HUES6 (cell line): Measurements from ENCODE around the gene KIAA0825.

Experiments
- H3K27ac ChIP-seq: 2 replicates; pipeline ENCODE4 v1.7.0; 2013; ENCODE audit warnings: low read depth, mild to moderate bottlenecking, low read length, inconsistent platforms
- H3K27me3 ChIP-seq: 2 replicates; pipeline ENCODE4 v1.6.1; 2013; ENCODE audit warnings: low read length; ENCODE audit not compliant: control insufficient read depth, insufficient read depth
- H3K36me3 ChIP-seq: 2 replicates; pipeline ENCODE4 v1.6.1; 2013; ENCODE audit warnings: low read length; ENCODE audit not compliant: control insufficient read depth, insufficient read depth
- H3K4me1 ChIP-seq: 2 replicates; pipeline ENCODE4 v1.6.1; 2013; ENCODE audit warnings: low read length; ENCODE audit not compliant: control insufficient read depth, insufficient read depth
- H3K4me3 ChIP-seq: 2 replicates; pipeline ENCODE4 v1.5.1; 2013; ENCODE audit warnings: low read depth, low read length
- H3K9ac ChIP-seq: one replicate; pipeline ENCODE4 v1.6.1; 2013; ENCODE audit warnings: mild to moderate bottlenecking, low read length
- H3K9me3 ChIP-seq: 2 replicates; pipeline ENCODE4 v1.6.1; 2013; ENCODE audit warnings: low read depth, low read length; ENCODE audit not compliant: control insufficient read depth, insufficient read depth

KIAA0825 gene

GRCh38 chr5:94403483-94403882 is 214.9 kb downstream of the KIAA0825 start:
- H3K4me3 ChIP-seq: no peak overlapping the region
- peaks cover 8% of the 10 kb centered on the region for H3K4me1 ChIP-seq
- H3K36me3 ChIP-seq: no peaks in the 10 kb centered on the region
- no peak overlapping the region for H3K27ac ChIP-seq
- H3K9ac ChIP-seq: no peak overlapping the region
- H3K27me3 ChIP-seq: no peaks in the 10 kb centered on the region
- no peaks in the 10 kb centered on the region for H3K9me3 ChIP-seq

- H3K4me3 ChIP-seq: no peak overlapping the region
- H3K9ac ChIP-seq: no peak overlapping the region
- no peaks in the 10 kb centered on the region for H3K36me3 ChIP-seq
- no peak overlapping the region for H3K27ac ChIP-seq
- H3K9me3 ChIP-seq: no peaks in the 10 kb centered on the region
- H3K27me3 ChIP-seq: no peaks in the 10 kb centered on the region
- H3K4me1 ChIP-seq: peaks cover 9% of the 10 kb centered on the region
Measured at GRCh38 chr5:94402096-94402495, 216.3 kb downstream of the KIAA0825 start.

- H3K4me1 ChIP-seq: peaks cover 12% of the 10 kb centered on the region
Measured at GRCh38 chr5:94397508-94397907, 220.9 kb downstream of the KIAA0825 start.

GRCh38 chr5:94396687-94397086 is 221.7 kb downstream of the KIAA0825 start:
- Histone ChIP-seq H3K36me3 (no peaks in the 10 kb centered on the region), H3K27ac (no peak overlapping the region)

More at GRCh38 chr5:94397508-94397907, 220.9 kb downstream of the KIAA0825 start:
- Histone ChIP-seq H3K9ac (no peak overlapping the region), H3K27ac (no peak overlapping the region), H3K36me3 (no peaks in the 10 kb centered on the region), H3K27me3 (no peaks in the 10 kb centered on the region), H3K9me3 (no peaks in the 10 kb centered on the region), H3K4me3 (no peak overlapping the region)

DNA sequence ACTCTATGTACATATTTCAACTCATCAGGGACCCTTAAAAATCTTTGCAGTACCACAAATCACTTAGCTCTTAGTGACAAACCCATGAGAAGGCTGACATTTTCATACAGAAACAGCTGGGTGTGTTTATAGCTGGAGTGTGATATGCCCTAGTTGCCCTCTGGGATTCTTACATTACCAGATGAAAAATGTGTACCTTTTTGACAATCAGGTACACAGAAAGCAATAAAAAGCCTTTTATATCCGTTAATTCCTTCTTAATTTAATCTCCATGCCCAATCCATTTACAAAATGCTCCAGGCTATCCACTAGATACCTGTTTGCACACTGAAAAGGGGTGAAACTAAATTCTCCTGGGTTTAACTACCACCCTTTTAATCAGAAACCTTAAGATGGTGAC is 222.9 kb downstream of the KIAA0825 start:
- no peaks in the 10 kb centered on the region for H3K36me3 ChIP-seq
- no peaks in the 10 kb centered on the region for H3K27me3 ChIP-seq
- H3K9ac ChIP-seq: no peak overlapping the region
- no peaks in the 10 kb centered on the region for H3K9me3 ChIP-seq
- H3K4me3 ChIP-seq: no peak overlapping the region
- peaks cover 23% of the 10 kb centered on the region for H3K4me1 ChIP-seq
- no peak overlapping the region for H3K27ac ChIP-seq

More at GRCh38 chr5:94396687-94397086, 221.7 kb downstream of the KIAA0825 start:
- Histone ChIP-seq H3K9ac (no peak overlapping the region), H3K4me3 (no peak overlapping the region), H3K9me3 (no peaks in the 10 kb centered on the region), H3K27me3 (no peaks in the 10 kb centered on the region), H3K4me1 (peaks cover 16% of the 10 kb centered on the region)

GRCh38 chr5:94391996-94392395 is 226.4 kb downstream of the KIAA0825 start:
- H3K4me3 ChIP-seq: no peak overlapping the region

DNA sequence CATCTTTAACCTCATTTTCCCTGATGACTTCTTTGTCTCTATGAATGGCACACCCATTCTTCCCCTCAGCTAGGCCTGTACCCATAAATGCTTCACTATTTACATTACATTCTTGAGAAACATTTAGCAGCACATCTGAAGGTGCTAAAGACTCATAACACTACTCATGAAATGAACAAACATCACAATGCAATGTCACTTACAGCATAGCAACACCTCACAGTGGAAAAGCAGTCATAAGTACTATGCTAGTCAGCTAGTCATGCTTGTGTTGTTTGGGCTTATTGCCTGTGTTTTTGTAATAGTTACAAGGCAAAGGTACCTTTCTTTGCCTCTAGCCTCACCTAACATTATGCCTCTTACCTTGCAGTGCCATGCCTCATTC is 228.9 kb downstream of the KIAA0825 start:
- Histone ChIP-seq H3K36me3 (no peaks in the 10 kb centered on the region), H3K27ac (no peak overlapping the region), H3K9ac (no peak overlapping the region), H3K4me1 (peaks cover 20% of the 10 kb centered on the region), H3K9me3 (peaks cover 16% of the 10 kb centered on the region), H3K4me3 (no peak overlapping the region), H3K27me3 (no peaks in the 10 kb centered on the region)

More at GRCh38 chr5:94391996-94392395, 226.4 kb downstream of the KIAA0825 start:
- H3K27ac ChIP-seq: no peak overlapping the region
- H3K36me3 ChIP-seq: no peaks in the 10 kb centered on the region
- H3K27me3 ChIP-seq: no peaks in the 10 kb centered on the region
- peaks cover 16% of the 10 kb centered on the region for H3K9me3 ChIP-seq
- H3K4me1 ChIP-seq: peaks cover 20% of the 10 kb centered on the region
- no peak overlapping the region for H3K9ac ChIP-seq

DNA sequence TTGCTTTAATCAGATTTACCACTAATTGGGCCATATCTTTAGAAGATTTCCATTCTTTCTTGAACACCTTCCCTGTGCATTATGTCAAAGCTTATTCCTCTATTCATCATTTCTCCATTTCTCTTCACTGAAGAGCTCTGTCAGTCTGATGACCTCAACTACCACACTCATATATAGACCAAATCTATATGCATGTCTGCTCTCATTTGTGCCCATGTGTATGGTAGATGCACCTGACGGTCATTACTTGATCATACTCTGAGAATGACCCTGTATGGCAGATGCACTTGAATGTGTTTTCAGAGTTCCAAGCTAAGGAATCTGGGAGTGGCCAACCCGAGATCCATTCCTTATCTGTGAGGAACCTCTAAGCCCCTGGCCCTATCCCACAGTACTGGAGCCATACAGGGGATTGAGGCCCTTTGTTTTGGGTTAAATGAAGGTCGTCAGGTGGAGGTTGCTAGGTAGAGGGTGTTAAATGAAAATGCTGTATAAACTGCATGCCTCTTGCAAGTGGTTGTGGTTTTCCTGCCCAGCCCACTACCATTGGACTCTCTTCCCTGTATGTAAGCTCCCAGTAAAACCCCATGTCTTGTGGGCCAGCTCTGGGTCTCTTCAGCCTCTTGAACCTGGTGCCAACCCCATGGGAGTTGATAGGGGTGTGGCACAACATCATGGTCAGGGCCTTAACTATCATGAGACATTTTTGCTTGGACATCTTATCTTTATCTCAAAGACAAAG is 229.5 kb downstream of the KIAA0825 start:
- H3K4me1 ChIP-seq: peaks cover 20% of the 10 kb centered on the region
- no peaks in the 10 kb centered on the region for H3K36me3 ChIP-seq
- H3K27me3 ChIP-seq: no peaks in the 10 kb centered on the region
- no peak overlapping the region for H3K27ac ChIP-seq
- H3K4me3 ChIP-seq: no peak overlapping the region
- H3K9me3 ChIP-seq: peaks cover 16% of the 10 kb centered on the region
- H3K9ac ChIP-seq: no peak overlapping the region

GRCh38 chr5:94385767-94386166 is 232.6 kb downstream of the KIAA0825 start:
- Histone ChIP-seq H3K4me1 (peaks cover 10% of the 10 kb centered on the region; the same call in 1 of the 2 replicates), H3K9me3 (peaks cover 16% of the 10 kb centered on the region), H3K4me3 (no peak overlapping the region), H3K27me3 (no peaks in the 10 kb centered on the region), H3K9ac (no peak overlapping the region), H3K27ac (no peak overlapping the region), H3K36me3 (no peaks in the 10 kb centered on the region)

GRCh38 chr5:94378062-94378461 is 240.3 kb downstream of the KIAA0825 start:
- no peaks in the 10 kb centered on the region for H3K36me3 ChIP-seq
- no peaks in the 10 kb centered on the region for H3K27me3 ChIP-seq
- peaks cover 6% of the 10 kb centered on the region; the same call in 1 of the 2 replicates for H3K4me1 ChIP-seq
- no peak overlapping the region for H3K9ac ChIP-seq
- H3K9me3 ChIP-seq: 0 out of 2 replicates have a peak, but pooled peaks cover 2% of the 10 kb centered on the region
- H3K4me3 ChIP-seq: no peak overlapping the region
- no peak overlapping the region for H3K27ac ChIP-seq

GRCh38 chr5:94376672-94377345 is 241.6 kb downstream of the KIAA0825 start:
- H3K9me3 ChIP-seq: 0 out of 2 replicates have a peak, but pooled peaks cover 2% of the 10 kb centered on the region
- no peak overlapping the region for H3K27ac ChIP-seq
- no peaks in the 10 kb centered on the region for H3K36me3 ChIP-seq
- H3K27me3 ChIP-seq: no peaks in the 10 kb centered on the region
- no peak overlapping the region for H3K9ac ChIP-seq
- H3K4me1 ChIP-seq: peaks cover 10% of the 10 kb centered on the region; the same call in 1 of the 2 replicates
- H3K4me3 ChIP-seq: no peak overlapping the region
